Measurements from ENCODE around the gene TRH.

TRH gene, protein sequence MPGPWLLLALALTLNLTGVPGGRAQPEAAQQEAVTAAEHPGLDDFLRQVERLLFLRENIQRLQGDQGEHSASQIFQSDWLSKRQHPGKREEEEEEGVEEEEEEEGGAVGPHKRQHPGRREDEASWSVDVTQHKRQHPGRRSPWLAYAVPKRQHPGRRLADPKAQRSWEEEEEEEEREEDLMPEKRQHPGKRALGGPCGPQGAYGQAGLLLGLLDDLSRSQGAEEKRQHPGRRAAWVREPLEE

DNA sequence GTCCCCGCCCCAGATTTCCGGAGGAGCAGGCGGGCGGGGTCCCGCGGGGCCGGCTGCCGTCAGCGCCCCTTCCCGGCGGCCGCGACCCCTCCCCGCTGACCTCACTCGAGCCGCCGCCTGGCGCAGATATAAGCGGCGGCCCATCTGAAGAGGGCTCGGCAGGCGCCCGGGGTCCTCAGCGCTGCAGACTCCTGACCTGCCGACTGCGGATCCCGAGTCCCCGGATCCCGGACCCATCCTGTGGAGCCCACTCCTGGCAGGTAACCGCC lies at the start of gene TRH:
TSS of gene TRH (plus strand) at position 157 of the 269 bp plus-strand sequence. CDS start 1,097 bp downstream, outside the sequence.
- DNase-seq = no peak

DNA sequence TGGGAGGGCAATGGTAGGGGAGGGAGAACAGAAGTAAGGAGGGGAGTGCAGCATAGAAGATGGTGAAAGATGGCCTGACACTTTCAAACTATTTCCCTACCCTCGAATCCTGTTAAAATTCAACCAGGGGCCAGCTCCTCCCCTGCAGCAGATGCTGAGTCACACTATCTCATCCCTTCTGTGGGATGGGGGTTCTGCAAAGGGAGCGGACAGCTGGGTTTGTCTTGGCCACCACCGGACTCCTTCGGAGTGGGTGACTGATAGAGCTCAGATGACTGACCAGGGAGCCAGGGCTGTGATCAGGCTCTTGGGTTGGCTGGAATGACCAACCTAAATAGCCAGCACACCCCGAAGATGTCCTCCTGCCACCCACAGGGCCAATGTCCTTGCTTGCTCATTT lies 47.4 kb upstream of the TRH start:
- no peak for DNase-seq

DNA sequence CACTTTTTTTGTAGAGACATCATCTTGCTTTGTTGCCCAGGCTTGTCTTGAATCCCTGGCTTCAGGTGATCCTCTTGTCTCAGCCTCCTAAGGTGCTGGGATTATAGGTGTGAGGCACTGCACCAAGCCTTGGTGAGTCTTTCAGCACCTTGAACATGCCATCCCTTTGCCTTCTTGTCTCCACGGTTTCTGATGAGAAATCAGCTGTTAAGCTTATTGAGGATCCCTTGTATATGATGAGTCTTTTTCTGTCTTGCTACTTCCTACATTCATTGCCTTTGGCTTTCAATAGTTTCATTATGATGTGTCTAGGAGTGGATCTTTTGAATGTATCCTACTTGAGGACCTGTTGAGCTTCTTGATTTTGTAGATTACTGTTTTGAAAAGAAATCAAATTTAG lies 45.1 kb upstream of the TRH start:
- DNase-seq = no peak

DNA sequence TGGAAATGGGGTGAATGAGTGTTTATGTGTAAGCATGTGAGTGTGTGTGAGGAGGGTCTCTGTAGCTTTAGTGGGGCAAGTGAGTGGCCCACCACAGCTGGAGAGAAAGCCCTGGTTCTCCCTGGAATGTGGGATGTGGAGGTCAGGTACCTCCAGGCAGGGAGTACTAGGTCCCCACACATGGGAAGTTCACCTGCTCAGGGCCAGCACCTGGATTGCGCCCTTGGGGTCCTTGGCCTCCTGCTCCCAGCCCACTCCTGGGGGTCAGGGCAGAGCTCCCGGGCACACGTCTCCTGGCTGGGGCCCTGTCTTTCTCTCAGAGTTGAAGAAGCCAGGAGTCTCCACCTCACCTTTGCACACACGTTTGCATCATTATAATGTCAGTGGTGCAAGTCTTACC lies 41.0 kb upstream of the TRH start:
- DNase-seq = no peak

DNA sequence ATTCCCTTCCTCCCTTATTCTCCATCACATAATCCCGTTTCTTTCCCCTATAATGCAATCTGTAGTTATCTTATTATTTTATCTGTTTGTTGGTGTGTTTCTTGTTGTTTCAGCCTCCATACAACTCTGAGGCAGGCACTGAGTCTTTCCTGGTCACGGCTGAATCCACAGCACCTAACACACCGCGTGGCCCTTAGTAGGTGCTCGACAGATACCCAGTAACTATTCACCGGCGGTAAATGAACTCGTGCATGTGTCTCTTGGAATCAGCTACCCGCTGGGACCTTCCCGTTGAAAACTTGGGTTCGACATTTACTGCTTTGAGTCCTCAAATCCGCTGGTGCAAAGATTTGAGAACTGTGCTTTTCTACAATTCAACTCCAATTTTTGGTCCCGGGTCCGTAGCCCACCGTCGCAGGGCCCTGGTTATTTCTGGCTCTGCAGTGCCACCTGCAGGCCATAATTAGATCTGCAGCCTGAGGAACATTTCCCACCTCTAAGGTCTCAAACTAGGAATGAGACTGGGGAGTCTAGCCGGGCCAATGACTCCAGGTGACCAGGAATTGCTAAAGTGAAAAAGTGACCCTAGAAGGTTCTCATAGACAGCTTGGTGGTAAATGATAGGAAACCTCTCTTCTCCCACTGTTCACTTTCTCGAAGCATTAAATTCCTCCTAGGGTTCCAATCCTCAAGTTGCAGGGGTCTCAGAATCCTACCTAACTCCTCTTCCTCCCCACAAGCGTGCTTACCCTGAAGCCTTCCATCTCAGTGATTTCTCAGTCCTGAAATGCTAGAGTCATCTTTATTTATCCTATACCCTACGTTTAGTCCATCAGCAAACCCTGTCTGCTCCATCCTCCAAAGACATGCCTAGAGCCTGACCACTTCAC lies 40.0 kb upstream of the TRH start:
- DNase-seq = peak; percentile 17

DNA sequence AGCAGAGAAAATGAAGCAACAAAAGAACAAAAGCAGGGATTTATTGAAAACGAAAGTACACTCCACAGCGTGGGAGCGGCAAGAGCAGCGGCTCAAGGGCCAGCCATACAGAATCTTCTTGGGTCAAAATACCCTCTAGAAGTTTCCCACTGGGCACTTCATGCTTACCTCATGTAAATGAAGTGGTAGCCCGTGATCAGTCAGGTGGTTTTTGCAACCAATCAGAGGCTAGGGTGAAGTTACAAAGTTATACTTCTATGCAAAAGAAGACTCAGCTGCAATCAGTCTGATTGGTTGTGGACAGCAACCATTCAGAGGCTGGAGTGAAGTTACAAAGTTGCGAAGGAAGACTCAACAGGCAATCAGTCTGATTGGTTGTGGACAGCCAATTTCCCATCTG lies 37.8 kb upstream of the TRH start:
- DNase-seq = no peak

DNA sequence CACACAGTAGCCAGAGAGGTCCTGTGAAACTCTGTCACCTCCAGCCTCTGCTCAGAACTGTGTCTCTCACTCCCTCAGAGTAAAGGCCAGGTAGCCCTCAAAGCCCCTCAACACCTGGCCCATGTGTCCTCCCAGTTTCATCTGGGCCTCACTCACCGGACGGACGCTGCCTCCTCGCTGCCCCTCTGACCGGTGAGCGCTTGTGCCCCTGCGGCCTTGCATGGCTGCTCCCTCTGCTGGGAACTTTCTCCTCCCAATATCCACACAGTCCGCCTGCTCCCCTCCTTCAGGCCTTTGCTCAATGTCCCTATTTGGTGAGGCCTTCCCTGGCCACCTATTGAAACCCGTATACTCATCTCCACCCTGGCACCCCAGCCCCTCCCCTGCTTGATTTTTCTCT lies 36.8 kb upstream of the TRH start:
- no peak for DNase-seq

DNA sequence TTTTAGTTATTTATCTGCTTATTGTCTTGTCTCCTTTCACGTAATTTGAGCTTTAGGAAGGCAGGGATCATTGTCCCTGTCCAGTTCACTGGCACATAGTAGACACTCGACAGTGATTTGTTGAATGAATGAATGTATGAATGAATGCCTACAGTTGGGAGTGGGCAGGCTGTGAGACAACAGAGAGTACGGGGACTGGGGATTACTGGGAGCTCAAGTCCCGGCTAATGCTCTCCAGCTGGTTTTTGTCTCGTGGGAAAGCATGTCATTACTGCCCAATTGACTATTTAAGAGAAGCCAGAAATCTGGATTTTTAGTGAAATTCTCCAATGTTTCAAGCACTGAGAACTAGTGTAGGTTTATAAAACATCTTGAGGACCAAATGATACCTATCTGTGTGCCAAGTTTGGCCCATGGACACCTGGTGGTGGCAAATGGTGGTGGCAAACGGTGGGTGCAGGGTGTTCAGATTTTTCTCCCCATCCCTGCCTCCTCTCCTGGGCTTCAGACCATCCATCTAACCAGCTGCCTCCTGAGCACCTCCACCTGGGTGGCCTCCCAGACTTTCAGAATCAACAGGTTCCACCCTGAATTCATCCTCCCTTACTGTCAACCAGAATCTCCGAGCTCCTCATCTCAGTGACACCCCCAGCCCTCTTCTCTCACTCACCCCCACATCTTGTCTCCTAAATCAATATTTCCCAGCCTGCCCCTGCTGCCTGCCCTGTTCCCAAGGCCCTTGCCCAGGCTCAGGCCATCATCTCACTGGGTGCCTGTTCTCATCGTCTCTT lies 36.2 kb upstream of the TRH start:
- no peak for DNase-seq

DNA sequence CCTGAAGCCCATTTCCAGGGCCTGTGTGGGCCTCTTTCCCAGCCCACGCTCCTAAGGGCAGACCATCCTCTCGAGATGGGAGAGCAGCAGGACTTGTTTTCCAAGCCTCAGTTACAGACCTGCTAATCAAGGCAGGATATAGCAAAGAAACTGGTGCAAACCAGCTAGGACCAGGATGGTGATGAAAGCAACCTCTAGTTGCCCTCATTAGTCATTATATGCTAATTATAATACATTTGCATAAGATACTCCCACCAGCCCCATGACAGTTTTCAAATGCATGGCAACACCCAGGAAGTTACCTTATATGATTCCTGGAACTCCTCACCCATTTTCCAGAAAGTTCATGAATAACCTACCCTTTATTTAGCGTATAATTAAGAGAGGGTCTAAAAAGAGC lies 34.4 kb upstream of the TRH start:
- DNase-seq = no peak

DNA sequence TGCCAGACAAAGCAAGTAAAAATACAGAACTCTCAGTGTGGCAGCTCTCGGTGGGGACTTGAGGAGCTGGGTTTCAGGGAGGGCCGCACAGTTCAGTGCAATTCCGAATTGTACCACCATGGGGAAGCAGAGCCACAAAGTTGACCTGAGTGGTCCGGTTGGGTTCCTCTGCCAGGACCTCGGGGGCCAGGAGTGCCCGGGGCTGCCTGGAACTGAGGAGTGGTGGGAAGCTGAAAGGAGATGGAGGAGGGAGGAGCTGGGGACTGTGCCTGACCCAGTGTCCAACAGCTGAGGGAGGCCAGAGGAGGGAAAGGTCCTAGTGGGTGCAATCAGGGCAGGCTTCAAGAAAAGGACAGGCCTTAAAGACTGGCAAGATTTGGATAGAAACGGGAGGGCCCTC lies 32.2 kb upstream of the TRH start:
- peak; percentile 17 for DNase-seq

DNA sequence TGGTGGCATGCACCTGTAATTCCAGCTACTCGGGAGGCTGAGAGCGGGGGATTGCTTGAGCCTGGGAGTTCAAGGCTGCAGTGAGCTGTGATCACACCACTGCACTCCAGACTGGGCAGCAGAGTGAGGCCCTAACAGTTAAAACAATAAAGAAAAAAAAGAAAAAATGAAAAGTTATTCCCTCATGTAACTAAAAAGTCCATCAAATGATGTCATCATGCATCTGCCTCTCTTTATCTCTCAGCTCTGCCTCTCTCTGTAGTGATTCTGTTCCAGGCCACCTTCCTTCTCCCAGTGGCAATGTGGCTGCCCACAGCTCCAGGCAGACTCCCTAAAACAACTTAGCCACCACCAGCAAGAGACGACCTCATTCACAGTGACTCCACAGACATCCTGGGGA lies 31.5 kb upstream of the TRH start:
- DNase-seq = no peak

DNA sequence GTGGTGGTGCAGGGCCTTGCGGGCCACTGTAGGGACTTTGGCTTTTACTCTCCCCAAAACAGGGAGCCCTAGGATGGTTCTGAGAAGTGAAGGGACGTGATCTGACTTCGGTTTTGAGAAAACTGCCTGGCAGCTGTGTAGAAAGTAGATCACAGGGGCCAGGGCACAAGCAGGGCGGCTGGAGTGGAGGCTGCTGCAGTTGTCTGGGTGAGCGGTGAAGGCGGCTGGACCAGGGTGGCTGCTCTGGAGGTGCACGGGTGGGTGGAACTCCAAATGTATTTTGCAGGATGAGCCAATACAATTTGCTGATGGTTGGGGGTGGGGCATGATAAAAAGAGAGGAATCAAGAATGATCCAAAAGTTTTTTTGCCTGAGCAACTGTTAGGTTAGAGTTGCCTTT lies 29.8 kb upstream of the TRH start:
- DNase-seq = no peak

DNA sequence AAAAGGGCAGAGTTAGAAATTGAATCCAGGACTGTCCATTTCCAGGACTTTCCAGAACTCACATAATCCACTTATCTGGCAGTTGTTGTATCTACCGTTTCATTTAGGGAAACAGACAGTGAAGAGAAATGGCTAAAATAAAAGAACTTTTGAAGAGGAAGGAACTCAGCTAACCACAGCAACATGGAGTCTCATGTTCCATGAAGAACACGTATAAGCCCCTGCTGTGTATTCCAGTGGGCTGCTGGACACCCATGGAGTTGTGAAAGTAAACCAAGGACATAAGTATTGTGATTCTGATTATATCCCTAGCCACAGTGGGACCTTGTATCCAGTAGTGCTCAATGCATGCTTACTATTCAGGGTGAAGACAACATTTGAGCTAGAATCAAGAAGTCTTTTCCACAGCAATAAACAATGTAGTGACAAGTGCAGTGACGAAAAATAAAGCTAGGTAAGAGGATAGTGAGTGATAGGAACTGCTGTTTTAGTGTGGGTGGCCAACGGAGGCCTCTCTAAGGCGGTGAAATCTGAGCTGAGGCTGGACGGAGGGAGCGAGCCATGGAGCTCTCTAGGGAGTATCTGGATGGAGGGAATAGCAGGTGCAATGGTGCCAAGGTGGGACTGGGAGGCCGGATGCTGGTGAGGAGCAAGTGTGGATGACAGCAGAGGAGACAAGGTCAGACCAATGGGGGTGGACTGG lies 26.8 kb upstream of the TRH start:
- DNase-seq = no peak

DNA sequence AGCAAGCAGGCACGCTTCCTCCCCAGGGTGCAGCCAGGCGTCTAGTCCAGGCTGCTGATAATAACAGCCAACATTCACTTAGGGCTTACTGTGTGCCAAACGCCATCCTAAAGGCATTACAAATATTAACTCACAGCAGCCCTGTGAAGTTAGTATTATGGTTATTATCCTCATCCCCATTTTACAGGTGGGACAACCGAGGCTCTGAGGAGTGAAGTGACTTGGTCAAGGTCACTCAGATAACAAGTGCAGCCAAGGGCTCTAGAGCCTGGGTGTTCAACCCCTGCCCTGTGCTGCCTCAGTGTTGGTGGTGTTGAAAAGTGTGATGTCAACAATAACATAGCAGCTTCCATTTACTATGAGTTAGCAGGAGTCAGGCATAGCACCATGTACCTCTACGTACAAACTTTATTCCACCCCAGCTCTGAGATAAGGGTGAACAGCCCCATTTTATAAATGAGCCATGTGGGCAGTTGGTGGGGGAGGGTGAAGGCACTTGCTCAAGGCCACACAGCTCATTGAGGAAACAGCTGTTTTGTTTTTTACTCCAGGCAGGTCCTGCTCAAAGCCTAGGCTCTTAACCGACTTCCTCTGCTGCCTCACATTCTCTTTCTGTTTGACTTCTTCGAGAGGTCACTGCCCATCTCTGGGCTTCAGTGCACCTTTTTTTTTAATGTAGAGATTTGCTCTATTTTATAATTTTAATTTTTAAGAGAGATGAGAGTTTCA lies 24.0 kb upstream of the TRH start:
- no peak for DNase-seq

DNA sequence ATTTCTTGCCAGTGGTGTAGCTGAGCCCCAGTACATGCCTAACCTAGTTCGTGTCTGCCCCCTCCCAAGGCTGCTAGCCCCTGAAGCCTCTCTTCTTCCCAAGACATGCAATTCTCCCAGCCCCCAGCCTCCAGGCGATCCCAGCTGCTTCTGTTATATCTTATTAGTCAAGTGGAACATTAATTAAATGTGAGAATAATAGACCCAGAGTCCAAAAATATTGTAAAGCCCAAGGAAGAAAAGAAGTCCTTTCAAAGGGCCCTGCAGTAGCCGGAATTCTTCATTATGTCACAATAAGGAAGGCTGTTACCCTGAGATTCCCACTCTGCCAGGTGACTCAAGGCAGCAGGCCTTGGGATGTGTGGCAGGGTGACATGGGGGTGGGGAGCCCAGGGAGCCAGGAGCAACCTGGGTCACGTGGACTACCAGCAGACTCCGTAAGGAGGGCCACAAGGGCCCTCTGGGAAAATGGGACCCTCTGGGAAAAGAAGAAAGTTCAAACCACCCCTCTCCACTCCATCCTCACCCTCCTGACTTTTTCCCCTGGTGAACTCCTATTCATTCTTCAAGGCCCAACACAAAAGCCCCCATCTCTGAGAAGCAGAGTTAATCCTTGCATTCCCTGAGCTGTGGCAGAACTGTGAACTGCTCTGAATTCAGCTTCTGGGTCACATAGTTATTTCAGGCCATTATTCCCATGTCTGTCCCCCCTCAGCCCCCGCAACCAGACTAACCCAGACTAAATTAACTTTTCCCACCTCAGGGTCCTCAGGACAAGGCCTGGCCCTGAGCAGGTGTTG lies 21.8 kb upstream of the TRH start:
- DNase-seq = no peak

DNA sequence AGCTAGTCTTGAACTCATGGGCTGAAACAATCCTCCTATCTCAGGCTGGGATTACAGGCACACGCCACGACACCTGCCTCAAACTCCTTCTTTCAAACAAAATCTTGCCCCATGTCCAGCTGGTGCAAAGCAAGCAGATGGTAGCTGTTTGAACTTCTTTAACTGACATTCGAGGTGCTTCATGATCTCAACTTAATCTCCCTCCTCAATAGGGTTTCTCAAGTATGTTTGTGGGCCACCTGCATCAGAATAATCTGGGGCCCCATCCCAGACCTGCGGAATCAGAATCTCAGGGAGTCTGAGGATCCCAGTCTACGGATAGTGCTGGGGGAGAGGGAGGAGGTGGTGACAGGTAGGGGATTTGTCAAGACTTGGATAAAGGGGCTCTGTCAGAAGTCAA lies 20.9 kb upstream of the TRH start:
- no peak for DNase-seq

DNA sequence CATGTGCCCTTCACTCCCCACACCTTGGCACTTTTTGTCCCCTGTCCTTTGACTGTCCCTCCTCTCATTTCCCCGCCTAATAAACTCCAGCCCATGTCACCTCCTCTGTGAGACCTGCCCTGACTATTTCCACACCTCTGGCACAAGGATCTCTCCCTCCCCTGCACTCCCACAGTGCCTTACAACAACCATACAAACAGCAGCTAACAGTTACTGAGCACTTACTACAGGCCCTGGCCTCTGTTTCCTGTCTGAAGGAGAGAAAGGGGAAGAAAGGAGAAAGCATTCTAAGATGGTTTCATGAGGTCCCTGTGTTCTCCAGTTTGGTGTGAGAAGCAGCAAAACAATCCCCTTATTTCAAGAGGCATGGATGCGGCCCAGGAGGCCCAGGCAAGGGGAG lies 20.0 kb upstream of the TRH start:
- DNase-seq = no peak

DNA sequence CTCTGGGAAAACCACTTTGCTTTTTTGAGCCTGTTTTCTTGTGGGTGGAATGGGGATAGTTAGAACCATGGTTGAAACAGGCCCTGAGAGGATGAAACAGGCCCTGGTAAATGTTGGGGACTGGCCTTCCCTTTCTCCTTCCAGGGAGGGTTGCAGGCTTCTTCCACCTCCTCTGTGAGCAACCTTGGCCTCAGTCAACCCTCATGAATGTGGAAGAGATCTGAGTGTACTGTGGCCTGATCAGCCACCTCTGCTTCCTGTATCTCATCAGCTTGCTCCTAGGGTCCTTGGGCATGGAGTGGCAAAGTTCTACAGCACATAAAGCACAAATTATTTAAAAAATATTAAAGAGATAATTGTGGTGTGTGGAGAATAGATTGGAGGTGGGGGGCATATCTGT lies 17.6 kb upstream of the TRH start:
- DNase-seq = no peak

DNA sequence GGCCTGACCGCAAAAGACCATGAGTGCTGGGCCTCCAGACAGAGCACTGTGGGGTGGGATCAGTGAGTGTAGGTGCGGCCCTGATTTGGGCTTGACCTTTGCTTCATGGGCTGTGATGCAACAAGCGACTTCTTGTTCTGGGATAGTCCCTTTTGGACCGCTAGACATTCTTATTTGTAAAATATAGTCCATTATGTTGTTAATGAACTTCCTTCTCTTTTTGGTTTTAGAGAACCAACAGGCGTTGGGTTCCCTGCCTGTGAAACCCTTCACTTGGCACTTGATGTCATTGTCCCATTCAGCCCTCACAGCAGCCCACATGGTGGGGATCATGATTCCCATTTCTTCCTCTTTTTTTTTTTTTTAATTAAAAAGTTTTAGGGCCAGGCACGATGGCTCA lies 15.8 kb upstream of the TRH start:
- no peak for DNase-seq

DNA sequence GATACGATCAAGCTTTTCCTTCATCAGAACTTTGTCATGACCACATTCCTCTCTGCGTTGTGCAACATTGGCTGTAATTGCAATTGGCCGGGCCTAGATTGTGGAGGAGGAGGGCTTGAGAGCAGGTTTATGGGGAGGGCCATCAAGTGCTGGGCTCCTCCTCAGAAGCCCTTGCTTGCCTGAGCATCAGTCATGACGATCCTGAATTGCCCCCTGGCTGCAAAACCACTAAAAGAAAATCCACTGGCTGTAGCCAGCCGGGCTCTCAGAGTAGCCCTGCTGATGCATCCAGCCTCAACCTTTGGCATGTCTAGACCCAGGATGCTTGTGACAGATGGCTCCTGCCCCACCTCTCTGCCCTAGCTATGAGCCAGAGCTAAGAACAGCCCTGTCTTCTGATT lies 13.4 kb upstream of the TRH start:
- DNase-seq = no peak

DNA sequence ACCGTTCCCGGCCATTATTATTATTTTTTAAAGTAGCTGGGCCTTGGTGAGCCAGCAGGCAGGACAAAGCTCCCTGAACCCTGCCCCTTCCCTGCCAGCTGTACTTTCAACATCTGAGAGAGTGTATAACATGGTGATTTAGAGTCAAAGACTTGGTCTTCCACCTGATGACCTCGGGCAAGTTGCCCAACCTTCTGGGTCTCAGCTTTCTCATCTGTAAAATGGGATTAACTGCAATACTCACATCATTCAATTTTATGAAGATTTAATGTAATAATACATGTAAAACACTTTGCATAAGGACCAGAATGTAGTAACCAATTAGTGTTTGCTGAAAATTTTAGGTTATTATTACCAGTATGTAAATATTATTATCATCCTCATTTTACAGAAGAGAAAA lies 11.9 kb upstream of the TRH start:
- no peak for DNase-seq

DNA sequence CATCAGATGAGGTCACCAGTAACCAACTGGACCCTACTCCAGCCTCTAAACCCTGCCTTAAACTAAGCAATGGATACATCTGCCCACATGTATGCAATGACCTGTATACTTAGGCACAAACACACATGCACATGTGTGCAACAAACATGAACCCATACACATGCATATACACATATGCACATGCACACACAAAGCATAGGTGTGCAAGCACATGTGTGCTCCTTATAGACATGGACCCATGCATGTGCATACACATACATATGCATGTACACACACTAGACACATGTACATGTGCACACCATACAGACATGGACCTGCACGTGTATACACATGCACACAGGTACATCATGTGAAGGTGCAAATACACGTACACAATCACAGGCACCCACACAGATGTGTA lies 8.6 kb upstream of the TRH start:
- DNase-seq = no peak

Data from activated gamma-delta T cell treated with Interleukin-2 at 50 U/mL for 16 hours (primary cell).